GM12873 (cell line): ENCODE data around the gene ZBTB46.

Experiments
- CTCF ChIP-seq: IDR thresholded peaks from 2 replicates; pipeline ENCODE4 v1.5.1; 2012; ENCODE audit warnings: low read depth, mild to moderate bottlenecking, moderate library complexity, low read length, control low read depth; ENCODE audit not compliant: insufficient read depth; ENCODE audit errors: missing control alignments

The ZBTB46 gene

GRCh38 chr20:63830841-63831588, at the start of gene ZBTB46:
Gene ZBTB46, minus strand, starts transcription at chr20:63831264. Its CDS starts 40,507 bp downstream, at chr20:63790757.
- TF ChIP-seq CTCF, result no peak

- TF ChIP-seq CTCF, result no peak
These were observed 48.0 kb upstream of the ZBTB46 start for GRCh38 chr20:63878899-63879663.

- TF ChIP-seq CTCF, result no peak
These were observed 46.8 kb upstream of the ZBTB46 start for GRCh38 chr20:63877755-63878470.

GRCh38 chr20:63876489-63877036, 45.5 kb upstream of the ZBTB46 start:
- no peak for TF ChIP-seq CTCF

GRCh38 chr20:63873477-63873971, 42.5 kb upstream of the ZBTB46 start:
- no peak for TF ChIP-seq CTCF

GRCh38 chr20:63868264-63868663, 37.2 kb upstream of the ZBTB46 start:
- TF ChIP-seq CTCF, result no peak
